Activated B cell treated with CpG ODN at 0.5 μM for 24 hours (primary cell): ENCODE data around the gene THSD8. TPM values are rescaled to one million over a fixed set of nuclear protein-coding genes. Genes with fewer than 3 reads are reported as not detected.
"Not testable (repeated sequence)": the region's sequence is repeated elsewhere in the genome, so short reads cannot be mapped to it uniquely, and the experiment has no call there.

ENCODE experiments used
- ATAC-seq: fragments of 200-7000 bp; cut with Tn5 transposase; one replicate; pipeline ENCODE4 v1.10.0; 2021; ENCODE audit warnings: low read depth, mild to moderate bottlenecking, moderate library complexity
- CTCF ChIA-PET: fragments of 350-600 bp; sonication (Branson Sonifier 250); formaldehyde crosslinking; loops from one replicate; lab custom pipeline; 2021; ENCODE audit warnings: antibody characterized with exemption; lab: Charles Lee
- POLR2A ChIA-PET: fragments of 350-600 bp; sonication (Branson Sonifier 250); formaldehyde crosslinking; loops from one replicate; lab custom pipeline; 2021; ENCODE audit warnings: antibody characterized with exemption; lab: Charles Lee
- DNase-seq: peaks from one replicate; pipeline ENCODE4 v3.0.0; 2022
- H3K27ac Mint-ChIP-seq: one replicate; pipeline ENCODE4 v1.8.0; 2020; ENCODE audit warnings: mixed read lengths
- H3K27me3 Mint-ChIP-seq: one replicate; pipeline ENCODE4 v1.8.0; 2021; ENCODE audit warnings: mixed read lengths
- H3K36me3 Mint-ChIP-seq: one replicate; pipeline ENCODE4 v1.8.0; 2021; ENCODE audit warnings: low read depth, mixed read lengths
- H3K4me1 Mint-ChIP-seq: one replicate; pipeline ENCODE4 v1.8.0; 2021; ENCODE audit warnings: mixed read lengths
- H3K4me3 Mint-ChIP-seq: one replicate; pipeline ENCODE4 v1.8.0; 2020; ENCODE audit warnings: mild to moderate bottlenecking, mixed read lengths
- H3K9me3 Mint-ChIP-seq: one replicate; pipeline ENCODE4 v1.8.0; 2020; ENCODE audit warnings: mixed read lengths
- CTCF ChIP-seq: fragments of 200-600 bp; IDR thresholded peaks from one replicate; pipeline ENCODE4 v1.8.0; 2022; ENCODE audit warnings: antibody characterized with exemption, mild to moderate bottlenecking
- intact Hi-C: fragments of 100-400 bp; cut with micrococcal nuclease; formaldehyde crosslinking; loops from one replicate; pipeline ENCODE4 v1.15.1; 2024
- total RNA-seq: library from RNA; stranded (reverse); gene quantifications from 2 replicates; pipeline ENCODE4 v1.2.3, GENCODE V29; 2022

The THSD8 gene
- total RNA-seq, 1 donor from 2014 or later: 2.3 TPM

GRCh38 chr19:12841094-12841493 lies 39.2 kb downstream of the THSD8 start:
- intact Hi-C loops: no loop called here
- H3K27ac Mint-ChIP-seq: no peak overlapping the region
- H3K9me3 Mint-ChIP-seq: no peaks in the 10 kb centered on the region
- ATAC-seq: no peak
- DNase-seq: no peak
- H3K4me1 Mint-ChIP-seq: peaks cover 36% of the 10 kb centered on the region
- peak overlapping the region; percentile 17 for H3K4me3 Mint-ChIP-seq
- no peaks in the 10 kb centered on the region for H3K36me3 Mint-ChIP-seq
- CTCF ChIA-PET: no interaction called here
- POLR2A ChIA-PET: no interaction called here
- peaks cover 63% of the 10 kb centered on the region for H3K27me3 Mint-ChIP-seq
- no peak for TF ChIP-seq CTCF

- no peak for DNase-seq
- TF ChIP-seq CTCF: no peak
- Mint-ChIP-seq H3K9me3 (no peaks in the 10 kb centered on the region), H3K27me3 (peaks cover 55% of the 10 kb centered on the region), H3K36me3 (no peaks in the 10 kb centered on the region), H3K27ac (no peak overlapping the region), H3K4me3 (no peak overlapping the region), H3K4me1 (peaks cover 37% of the 10 kb centered on the region)
- no peak for ATAC-seq
- ChIA-PET CTCF (no interaction called here), POLR2A (no interaction called here)
- intact Hi-C loops: no loop called here
Observed at GRCh38 chr19:12842511-12842910, 40.6 kb downstream of the THSD8 start.

- TF ChIP-seq CTCF: no peak
- no peak overlapping the region for H3K27ac Mint-ChIP-seq
- H3K27me3 Mint-ChIP-seq: peaks cover 49% of the 10 kb centered on the region
- ChIA-PET CTCF (interaction anchor here (7.5 kb wide), 1 partner anchor 80 kb away, joined by 149 read pairs; no protein-coding TSS in a partner anchor), POLR2A (no interaction called here)
- H3K36me3 Mint-ChIP-seq: no peaks in the 10 kb centered on the region
- intact Hi-C loops: no loop called here
- H3K4me3 Mint-ChIP-seq: no peak overlapping the region
- H3K4me1 Mint-ChIP-seq: peaks cover 38% of the 10 kb centered on the region
- DNase-seq: no peak
- no peaks in the 10 kb centered on the region for H3K9me3 Mint-ChIP-seq
- ATAC-seq: no peak
Observed at GRCh38 chr19:12843328-12843727, 41.5 kb downstream of the THSD8 start.

- Mint-ChIP-seq H3K4me1 (peaks cover 30% of the 10 kb centered on the region), H3K36me3 (no peaks in the 10 kb centered on the region), H3K4me3 (no peak overlapping the region), H3K27me3 (peaks cover 47% of the 10 kb centered on the region), H3K9me3 (no peaks in the 10 kb centered on the region), H3K27ac (no peak overlapping the region)
- no peak for TF ChIP-seq CTCF
- ChIA-PET POLR2A (interaction anchor here (0.6 to 0.9 kb wide), 2 partner anchors 55 to 147 kb away, joined by 3 read pairs; no protein-coding TSS in a partner anchor), CTCF (interaction anchor here (7.5 kb wide), 1 partner anchor 81 kb away, joined by 149 read pairs; no protein-coding TSS in a partner anchor)
- intact Hi-C loops: no loop called here
- ATAC-seq (no peak), DNase-seq (no peak)
Observed at GRCh38 chr19:12843999-12844732, 42.3 kb downstream of the THSD8 start.

- DNase-seq, H3K36me3 Mint-ChIP-seq, H3K27ac Mint-ChIP-seq, H3K4me3 Mint-ChIP-seq, ATAC-seq, H3K9me3 Mint-ChIP-seq: not testable (repeated sequence)
- Mint-ChIP-seq H3K27me3 (peaks cover 25% of the 10 kb centered on the region), H3K4me1 (peaks cover 10% of the 10 kb centered on the region)
- intact Hi-C loops: loop anchor here (1.0 to 5.0 kb wide), 6 partner anchors 50 to 284 kb away; no protein-coding TSS in a partner anchor
- POLR2A ChIA-PET: interaction anchor here (1.2 kb wide), 1 partner anchor 81 kb away, joined by 13 read pairs; no protein-coding TSS in a partner anchor
- CTCF ChIA-PET: interaction anchor here (0.8 to 7.5 kb wide), 10 partner anchors 10 to 170 kb away, joined by 3 to 149 read pairs (median 7); partner anchors contain the start of gene RNASEH2A
Observed at GRCh38 chr19:12846613-12847012, 44.7 kb downstream of the THSD8 start.
